NT2/D1 (cell line): ENCODE results near the gene TMEM154.

Experiments
- DNase-seq: peaks from one replicate; pipeline ENCODE4 v3.0.0-alpha.2; 2011; ENCODE audit warnings: low read depth, low spot score
- H3K27me3 ChIP-seq: 2 replicates; pipeline ENCODE4 v1.6.0; 2011; ENCODE audit warnings: mild to moderate bottlenecking; ENCODE audit not compliant: insufficient read length, insufficient read depth
- H3K36me3 ChIP-seq: 2 replicates; pipeline ENCODE4 v1.6.1; 2011; ENCODE audit warnings: mild to moderate bottlenecking, low read length, mixed read lengths; ENCODE audit not compliant: insufficient read depth, insufficient read length
- H3K4me1 ChIP-seq: 2 replicates; pipeline ENCODE4 v1.5.1; 2011; ENCODE audit not compliant: insufficient read depth, insufficient read length
- H3K4me3 ChIP-seq: 2 replicates; pipeline ENCODE4 v1.5.1; 2011; ENCODE audit warnings: low read depth; ENCODE audit not compliant: insufficient read length
- H3K9ac ChIP-seq: 2 replicates; pipeline ENCODE4 v1.6.0; 2011; ENCODE audit warnings: low read depth; ENCODE audit not compliant: insufficient read length
- H3K9me3 ChIP-seq: 2 replicates; pipeline ENCODE4 v1.5.1; 2011; ENCODE audit warnings: mild to moderate bottlenecking, low read length; ENCODE audit not compliant: insufficient read depth
- SUZ12 ChIP-seq: IDR thresholded peaks from 2 replicates; pipeline ENCODE4 v1.6.1; 2011; ENCODE audit not compliant: insufficient read length, insufficient read depth; ENCODE audit errors: extremely low read depth
- YY1 ChIP-seq: IDR thresholded peaks from 2 replicates; pipeline ENCODE4 v1.6.1; 2011; ENCODE audit not compliant: insufficient read length, insufficient read depth
- ZNF274 ChIP-seq: IDR thresholded peaks from 2 replicates; pipeline ENCODE4 v1.6.1; 2011; ENCODE audit warnings: mild to moderate bottlenecking, low read depth, low read length

The TMEM154 gene

GRCh38 chr4:152705903-152706302 lies 26.1 kb upstream of the TMEM154 start:
- TF ChIP-seq ZNF274: no peak
- TF ChIP-seq SUZ12: no peak
- no peak for TF ChIP-seq YY1
- no peak overlapping the region for H3K4me3 ChIP-seq
- H3K9me3 ChIP-seq: peaks cover 50% of the 10 kb centered on the region
- no peaks in the 10 kb centered on the region for H3K4me1 ChIP-seq
- no peak overlapping the region for H3K9ac ChIP-seq
- no peaks in the 10 kb centered on the region for H3K36me3 ChIP-seq
- DNase-seq: no peak
- no peaks in the 10 kb centered on the region for H3K27me3 ChIP-seq

GRCh38 chr4:152704788-152705187 lies 25.0 kb upstream of the TMEM154 start:
- no peak overlapping the region for H3K4me3 ChIP-seq
- no peaks in the 10 kb centered on the region for H3K36me3 ChIP-seq
- no peak for TF ChIP-seq SUZ12
- TF ChIP-seq ZNF274: peak; percentile 77
- TF ChIP-seq YY1: no peak
- H3K9me3 ChIP-seq: peaks cover 50% of the 10 kb centered on the region
- peaks cover 2% of the 10 kb centered on the region for H3K4me1 ChIP-seq
- H3K27me3 ChIP-seq: no peaks in the 10 kb centered on the region
- no peak for DNase-seq
- H3K9ac ChIP-seq: no peak overlapping the region

GRCh38 chr4:152700151-152700550 lies 20.4 kb upstream of the TMEM154 start:
- DNase-seq: no peak
- H3K4me3 ChIP-seq: no peak overlapping the region
- H3K9ac ChIP-seq: peak overlapping the region; percentile 24
- no peaks in the 10 kb centered on the region for H3K27me3 ChIP-seq
- TF ChIP-seq YY1 (no peak), ZNF274 (no peak), SUZ12 (no peak)
- peaks cover 35% of the 10 kb centered on the region for H3K9me3 ChIP-seq
- H3K36me3 ChIP-seq: no peaks in the 10 kb centered on the region
- H3K4me1 ChIP-seq: peaks cover 2% of the 10 kb centered on the region

- H3K4me1 ChIP-seq: peaks cover 2% of the 10 kb centered on the region
- no peak for DNase-seq
- H3K36me3 ChIP-seq: no peaks in the 10 kb centered on the region
- no peak for TF ChIP-seq YY1
- no peak for TF ChIP-seq SUZ12
- TF ChIP-seq ZNF274: no peak
- peaks cover 27% of the 10 kb centered on the region for H3K9me3 ChIP-seq
- no peak overlapping the region for H3K9ac ChIP-seq
- H3K27me3 ChIP-seq: no peaks in the 10 kb centered on the region
- no peak overlapping the region for H3K4me3 ChIP-seq
Measured at GRCh38 chr4:152699313-152699712, 19.5 kb upstream of the TMEM154 start.

GRCh38 chr4:152698089-152698499 lies 18.3 kb upstream of the TMEM154 start:
- Histone ChIP-seq H3K9ac (no peak overlapping the region), H3K4me3 (no peak overlapping the region), H3K27me3 (no peaks in the 10 kb centered on the region), H3K4me1 (peaks cover 2% of the 10 kb centered on the region), H3K36me3 (no peaks in the 10 kb centered on the region), H3K9me3 (peaks cover 15% of the 10 kb centered on the region)
- DNase-seq: no peak
- no peak for TF ChIP-seq SUZ12
- TF ChIP-seq ZNF274: no peak
- TF ChIP-seq YY1: no peak

- DNase-seq: no peak
- H3K9me3 ChIP-seq: peaks cover 9% of the 10 kb centered on the region
- TF ChIP-seq YY1 (no peak), ZNF274 (no peak), SUZ12 (no peak)
- H3K4me1 ChIP-seq: peaks cover 2% of the 10 kb centered on the region
- no peak overlapping the region for H3K4me3 ChIP-seq
- H3K36me3 ChIP-seq: no peaks in the 10 kb centered on the region
- H3K27me3 ChIP-seq: no peaks in the 10 kb centered on the region
- H3K9ac ChIP-seq: no peak overlapping the region
Measured at GRCh38 chr4:152697284-152698088, 17.7 kb upstream of the TMEM154 start.

GRCh38 chr4:152696764-152697261 lies 17.0 kb upstream of the TMEM154 start:
- H3K36me3 ChIP-seq: no peaks in the 10 kb centered on the region
- no peaks in the 10 kb centered on the region for H3K27me3 ChIP-seq
- TF ChIP-seq YY1 (no peak), ZNF274 (no peak), SUZ12 (no peak)
- no peak overlapping the region for H3K4me3 ChIP-seq
- H3K9ac ChIP-seq: no peak overlapping the region
- peaks cover 2% of the 10 kb centered on the region for H3K4me1 ChIP-seq
- no peak for DNase-seq
- peaks cover 2% of the 10 kb centered on the region; the same call in 1 of the 2 replicates for H3K9me3 ChIP-seq
